ENCODE measurements around the gene GIPC2. TPM values are rescaled to one million over a fixed set of nuclear protein-coding genes. Genes with fewer than 3 reads are reported as not detected.

Gene GIPC2
- total and polyA plus RNA-seq, 10 of the 15 experiments (the other 5 are each of a cell fraction or from before 2014, with no cell fraction given), result 0.03 to 0.23 (median 0.06) TPM; not detected in 2

- SMC1A ChIA-PET (ENCODE audit: uncharacterized antibody, unreplicated experiment), result interaction anchor here (0.6 to 2.8 kb wide), 23 partner anchors 9 to 993 kb away, joined by 3 to 14 read pairs (median 4); partner anchors contain the start of genes DNAJB4 and FUBP1
- WGBS (ENCODE audit: insufficient coverage, insufficient replicate concordance, low lambda C conversion rate, missing lambda C conversion rate), result 63% methylated on average over 9 of the region's 9 CpGs
- H3K36me3 ChIP-seq (ENCODE audit: control insufficient read depth in 2 of 2, insufficient read depth in 2 of 2, low read length in 1 of 2), result no peaks in the 10 kb centered on the region
- peak; percentile 98 for FAIRE-seq
- RAD21 ChIA-PET (ENCODE audit: unreplicated experiment), result interaction anchor here (0.6 to 1.7 kb wide), 24 partner anchors 11 to 1960 kb away, joined by 3 to 13 read pairs (median 4); partner anchors contain the start of genes DNAJB4 and FUBP1
- H3K27ac ChIP-seq (ENCODE audit: control insufficient read depth, insufficient read depth), result no peak overlapping the region
- no peaks in the 10 kb centered on the region for H3K27me3 ChIP-seq (replicated peaks in 1 of 2; ENCODE audit: control insufficient read depth in 2 of 2, insufficient read depth in 2 of 2, low read length in 1 of 2)
- in situ Hi-C loops (cut with MboI) (loop anchor here (5.0 to 10.0 kb wide), 2 partner anchors 289 to 967 kb away; no protein-coding TSS in a partner anchor), intact Hi-C loops (cut with micrococcal nuclease; ENCODE audit: unreplicated experiment) (loop anchor here (1.0 to 10.0 kb wide), 7 partner anchors 110 to 969 kb away; partner anchors contain the start of genes DNAJB4 and ZZZ3)
- peak; percentile 38 for DNase-seq (ENCODE audit: low read depth, low spot score)
- CTCF ChIA-PET, result interaction anchor here (0.6 to 3.5 kb wide), 48 partner anchors 9 to 1783 kb away, joined by 3 to 40 read pairs (median 4); partner anchors contain the start of genes DNAJB4, FUBP1 and NEXN
- no TSS peak for BruUV-seq (replicated peaks)
- peak; percentile 93 for ATAC-seq
- H3K4me1 ChIP-seq (ENCODE audit: control insufficient read depth, insufficient read depth, low read length), result peaks cover 6% of the 10 kb centered on the region
- no peaks in the 10 kb centered on the region for H3K79me2 ChIP-seq (ENCODE audit: control insufficient read depth, insufficient read depth, low read length)
- POLR2A ChIA-PET, result interaction anchor here (1.4 kb wide), 1 partner anchor 26 kb away, joined by 5 read pairs; no protein-coding TSS in a partner anchor
- H3K4me3 ChIP-seq, result no peak overlapping the region
- H3K9me3 ChIP-seq (replicated peaks; ENCODE audit: control insufficient read depth, insufficient read depth, low read length), result no peaks in the 10 kb centered on the region
- H3K9ac ChIP-seq (ENCODE audit: control insufficient read depth, insufficient read depth, low read length), result no peak overlapping the region
- no peak overlapping the region for H3K4me2 ChIP-seq (ENCODE audit: control insufficient read depth, insufficient read depth)
- peak overlapping the region; percentile 51; the same call in 1 of the 2 replicates for H2AFZ ChIP-seq (ENCODE audit: control insufficient read depth, low read depth, low read length)
- no peaks in the 10 kb centered on the region for H4K20me1 ChIP-seq (ENCODE audit: control insufficient read depth, insufficient read depth)
- TF ChIP-seq BACH1 (IDR thresholded peaks at IDR 0.05; ENCODE audit: borderline replicate concordance) (no peak), CBX3 (IDR thresholded peaks at IDR 0.05; ENCODE audit: borderline replicate concordance, low read depth) (no peak), RAD21 (IDR thresholded peaks at IDR 0.05; ENCODE audit: insufficient read depth, low read depth, low read length) (peak; percentile 99), ATF2 (IDR thresholded peaks at IDR 0.05; ENCODE audit: low read length) (0 out of 2 replicates have a peak, but pooled peaks have one; percentile 16), POLR2AphosphoS5 (IDR thresholded peaks at IDR 0.05; ENCODE audit: low read length) (no peak), TAF1 (IDR thresholded peaks at IDR 0.05; ENCODE audit: borderline replicate concordance, low read depth, low read length) (no peak), IKZF1 (conservative IDR thresholded peaks at IDR 0.05) (no peak), FOXM1 (IDR thresholded peaks at IDR 0.05; ENCODE audit: low read depth, low read length) (peak; percentile 87), KDM1A (IDR thresholded peaks at IDR 0.05; ENCODE audit: borderline replicate concordance) (no peak), NR2F1 (conservative IDR thresholded peaks at IDR 0.05) (no peak), NRF1 (conservative IDR thresholded peaks at IDR 0.05; ENCODE audit: low read depth, low read length) (no peak), MEF2A (IDR thresholded peaks at IDR 0.05; ENCODE audit: insufficient read depth, low read depth, low read length) (0 out of 2 replicates have a peak, but pooled peaks have one; percentile 9), CTCF (IDR thresholded peaks at IDR 0.05 in 2 of 3, conservative IDR thresholded peaks at IDR 0.05 in 1 of 3; ENCODE audit: control insufficient read depth in 2 of 3, extremely low read depth in 1 of 3, insufficient read depth in 1 of 3, low read depth in 3 of 3, low read length in 3 of 3) (peak; percentile 67 to 100 (median 86); a peak in 5 of 6 replicates), BCL3 (IDR thresholded peaks at IDR 0.05; ENCODE audit: borderline replicate concordance, insufficient read depth, low read depth, low read length, poor library complexity, severe bottlenecking) (no peak), IRF3 (IDR thresholded peaks at IDR 0.05) (no peak), RAD51 (IDR thresholded peaks at IDR 0.05) (no peak)
These were observed 68.5 kb downstream of the GIPC2 start for GRCh38 chr1:78114034-78114956.

Data from GM12878 (cell line).